DOHH2 (cell line): ENCODE measurements around the gene ITPR2.

Experiments used
- H3F3A ChIP-seq: fragments of 200-600 bp; sonication (generic), shearing (Covaris generic); 2 replicates; pipeline ENCODE4 v1.6.0; 2016; ENCODE audit warnings: antibody characterized with exemption, mild to moderate bottlenecking; ENCODE audit not compliant: control insufficient read depth, insufficient read depth
- H3K27ac ChIP-seq: fragments of 200-600 bp; sonication (generic); 2 replicates; pipeline ENCODE4 v1.5.1; 2014; ENCODE audit warnings: low read depth, mild to moderate bottlenecking, low read length, moderate library complexity
- H3K27me3 ChIP-seq: fragments of 200-600 bp; sonication (generic); 2 replicates; pipeline ENCODE4 v1.6.1; 2014; ENCODE audit warnings: mild to moderate bottlenecking, low read length, mixed read lengths; ENCODE audit not compliant: control insufficient read depth
- H3K36me3 ChIP-seq: fragments of 200-600 bp; sonication (generic); 2 replicates; pipeline ENCODE4 v1.6.1; 2014; ENCODE audit warnings: mild to moderate bottlenecking, low read length, moderate library complexity, mixed read lengths; ENCODE audit not compliant: control insufficient read depth
- H3K4me1 ChIP-seq: fragments of 200-600 bp; sonication (generic); 2 replicates; pipeline ENCODE4 v1.6.1; 2014; ENCODE audit warnings: mild to moderate bottlenecking, low read length, mixed read lengths; ENCODE audit not compliant: control insufficient read depth
- H3K4me2 ChIP-seq: fragments of 200-600 bp; sonication (generic); 2 replicates; pipeline ENCODE4 v1.6.0; 2014; ENCODE audit warnings: mild to moderate bottlenecking, low read length, moderate library complexity
- H3K4me3 ChIP-seq: fragments of 200-600 bp; sonication (generic); 2 replicates; pipeline ENCODE4 v1.5.1; 2014; ENCODE audit warnings: mild to moderate bottlenecking, low read length, mixed read lengths
- H3K79me2 ChIP-seq: fragments of 200-600 bp; sonication (generic); 2 replicates; pipeline ENCODE4 v1.6.1; 2014; ENCODE audit warnings: mild to moderate bottlenecking, low read length, mixed read lengths; ENCODE audit not compliant: control insufficient read depth
- H3K9me2 ChIP-seq: fragments of 200-600 bp; sonication (generic); replicated peaks from 2 replicates; pipeline ENCODE4 v1.6.1; 2014; ENCODE audit warnings: mild to moderate bottlenecking, low read length, mixed read lengths; ENCODE audit not compliant: control insufficient read depth
- H3K9me3 ChIP-seq: fragments of 200-600 bp; sonication (generic); 2 replicates; pipeline ENCODE4 v1.6.1; 2014; ENCODE audit warnings: antibody characterized with exemption, low read length, mixed read lengths; ENCODE audit not compliant: control insufficient read depth, insufficient read depth
- H4K20me1 ChIP-seq: fragments of 200-600 bp; sonication (generic); 2 replicates; pipeline ENCODE4 v1.6.0; 2014; ENCODE audit warnings: low read depth, mild to moderate bottlenecking, antibody characterized with exemption, low read length, moderate library complexity; ENCODE audit not compliant: control insufficient read depth, insufficient read depth
- EZH2phosphoT487 ChIP-seq: fragments of 200-600 bp; sonication (generic); IDR thresholded peaks from 2 replicates; pipeline ENCODE4 v1.6.1; 2017; ENCODE audit warnings: borderline replicate concordance, mild to moderate bottlenecking, antibody characterized with exemption, low read length, moderate library complexity, mixed read lengths
- TF ChIP-seq, protein P1 (sequence below): fragments of 200-600 bp; sonication (generic); IDR thresholded peaks from one replicate; pipeline ENCODE4 v1.5.1; 2014; ENCODE audit warnings: antibody characterized with exemption, mild to moderate bottlenecking, low read depth, low read length; ENCODE audit not compliant: poor library complexity, severe bottlenecking

Gene ITPR2

DNA sequence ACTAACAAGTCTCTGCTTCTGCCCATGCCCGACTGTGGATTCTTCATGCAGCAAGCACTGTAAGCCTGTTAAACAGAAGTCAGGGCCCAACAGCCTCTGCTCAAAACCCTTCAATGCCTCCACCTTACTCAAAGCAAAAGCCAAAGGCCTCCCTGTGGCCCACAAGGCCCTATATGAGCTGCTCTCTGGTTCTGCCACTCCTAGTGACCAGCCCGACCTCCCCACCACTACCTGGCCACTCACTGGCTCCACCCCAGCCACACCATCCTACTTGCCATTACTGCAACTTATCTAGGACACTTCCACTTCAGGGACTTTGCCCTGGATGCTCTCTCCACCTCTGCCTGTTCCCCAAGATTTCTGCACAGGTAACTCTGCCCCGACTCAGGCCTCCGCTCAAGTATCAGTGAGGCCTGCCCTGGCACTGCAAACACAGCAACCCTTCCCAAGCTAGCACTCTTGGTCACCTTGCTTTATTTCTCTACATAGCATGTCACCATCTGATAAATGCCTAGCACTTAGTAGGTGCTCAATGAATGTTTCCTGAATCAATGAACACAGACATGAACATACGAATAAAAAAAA lies 88.9 kb downstream of the ITPR2 start:
- Histone ChIP-seq H3K4me2 (no peak overlapping the region), H3K4me3 (no peak overlapping the region), H3K9me3 (peaks cover 7% of the 10 kb centered on the region; the same call in 1 of the 2 replicates), H3K27ac (no peak overlapping the region), H4K20me1 (no peaks in the 10 kb centered on the region), H3K9me2 (no peaks in the 10 kb centered on the region), H3K27me3 (no peaks in the 10 kb centered on the region), H3K79me2 (peaks cover 36% of the 10 kb centered on the region), H3K4me1 (peaks cover 9% of the 10 kb centered on the region), H3K36me3 (peaks cover 4% of the 10 kb centered on the region), H3F3A (no peaks in the 10 kb centered on the region)
- TF ChIP-seq EZH2phosphoT487 = no peak
- TF ChIP-seq, protein P1, sequence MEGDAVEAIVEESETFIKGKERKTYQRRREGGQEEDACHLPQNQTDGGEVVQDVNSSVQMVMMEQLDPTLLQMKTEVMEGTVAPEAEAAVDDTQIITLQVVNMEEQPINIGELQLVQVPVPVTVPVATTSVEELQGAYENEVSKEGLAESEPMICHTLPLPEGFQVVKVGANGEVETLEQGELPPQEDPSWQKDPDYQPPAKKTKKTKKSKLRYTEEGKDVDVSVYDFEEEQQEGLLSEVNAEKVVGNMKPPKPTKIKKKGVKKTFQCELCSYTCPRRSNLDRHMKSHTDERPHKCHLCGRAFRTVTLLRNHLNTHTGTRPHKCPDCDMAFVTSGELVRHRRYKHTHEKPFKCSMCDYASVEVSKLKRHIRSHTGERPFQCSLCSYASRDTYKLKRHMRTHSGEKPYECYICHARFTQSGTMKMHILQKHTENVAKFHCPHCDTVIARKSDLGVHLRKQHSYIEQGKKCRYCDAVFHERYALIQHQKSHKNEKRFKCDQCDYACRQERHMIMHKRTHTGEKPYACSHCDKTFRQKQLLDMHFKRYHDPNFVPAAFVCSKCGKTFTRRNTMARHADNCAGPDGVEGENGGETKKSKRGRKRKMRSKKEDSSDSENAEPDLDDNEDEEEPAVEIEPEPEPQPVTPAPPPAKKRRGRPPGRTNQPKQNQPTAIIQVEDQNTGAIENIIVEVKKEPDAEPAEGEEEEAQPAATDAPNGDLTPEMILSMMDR = no peak

DNA sequence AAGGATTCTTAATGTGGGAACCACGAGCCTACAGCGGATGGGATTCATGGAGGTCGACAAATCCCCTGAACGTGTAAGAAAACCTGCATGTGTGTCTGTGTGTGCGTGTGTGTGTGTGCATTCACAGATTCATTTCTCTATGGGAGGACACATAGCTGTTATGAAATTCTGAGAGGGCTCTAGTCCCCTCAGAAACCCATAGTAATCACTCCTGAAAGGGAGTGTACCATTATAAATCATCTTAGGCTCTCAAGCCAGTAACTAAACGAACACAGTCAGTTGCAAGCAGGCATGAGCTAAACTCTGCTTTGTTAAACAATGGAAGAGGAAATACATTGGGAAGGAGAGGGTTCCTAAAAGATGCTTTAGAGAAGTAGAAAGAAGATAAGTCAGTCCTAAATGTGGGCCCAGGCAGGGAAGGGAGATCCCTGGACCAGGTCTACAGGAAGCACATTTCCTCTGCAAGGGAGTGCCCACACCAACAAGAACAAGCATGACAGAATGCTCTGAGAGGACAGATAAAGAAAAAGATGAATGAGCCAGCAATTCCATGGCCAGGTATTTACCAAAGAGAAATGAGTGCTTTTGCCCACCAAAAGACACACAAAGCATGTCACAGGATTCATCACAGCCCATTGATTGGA lies 91.3 kb downstream of the ITPR2 start:
- H3K27ac ChIP-seq = no peak overlapping the region
- TF ChIP-seq, protein P1 = no peak
- no peak for TF ChIP-seq EZH2phosphoT487

DNA sequence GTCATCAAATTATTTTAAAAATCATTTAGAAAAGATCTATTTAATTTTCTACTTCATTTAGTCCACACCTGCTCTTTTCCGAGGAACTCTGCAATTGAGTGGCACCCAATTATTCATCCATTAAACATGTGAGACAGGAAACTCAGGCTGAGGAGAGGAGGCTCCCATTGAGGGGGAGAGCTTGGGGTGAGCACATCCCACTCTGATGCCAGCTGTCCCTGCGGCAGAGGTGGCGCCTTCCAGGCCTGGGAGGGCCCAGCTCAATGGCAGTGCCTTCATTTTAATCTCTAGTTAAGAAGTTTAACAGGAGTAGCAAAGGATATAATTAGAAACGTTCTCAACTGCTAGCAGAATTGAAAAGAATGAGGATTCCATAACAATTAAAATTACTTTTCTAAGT lies 92.0 kb downstream of the ITPR2 start:
- Histone ChIP-seq H3K79me2 (peaks cover 36% of the 10 kb centered on the region), H3K4me2 (no peak overlapping the region), H3F3A (no peaks in the 10 kb centered on the region), H3K36me3 (peaks cover 7% of the 10 kb centered on the region), H3K4me1 (peaks cover 11% of the 10 kb centered on the region), H3K9me2 (no peaks in the 10 kb centered on the region), H3K9me3 (peaks cover 10% of the 10 kb centered on the region; the same call in 1 of the 2 replicates), H3K27ac (no peak overlapping the region), H3K27me3 (no peaks in the 10 kb centered on the region), H4K20me1 (no peaks in the 10 kb centered on the region), H3K4me3 (no peak overlapping the region)
- no peak for TF ChIP-seq EZH2phosphoT487

More for the DNA sequence above, 91.3 kb downstream of the ITPR2 start:
- Histone ChIP-seq H3K79me2 (peaks cover 39% of the 10 kb centered on the region), H3K4me3 (no peak overlapping the region), H3K9me3 (peaks cover 10% of the 10 kb centered on the region; the same call in 1 of the 2 replicates), H3K9me2 (no peaks in the 10 kb centered on the region), H3K4me1 (peaks cover 8% of the 10 kb centered on the region), H3F3A (no peaks in the 10 kb centered on the region), H3K36me3 (peaks cover 7% of the 10 kb centered on the region), H4K20me1 (no peaks in the 10 kb centered on the region), H3K27me3 (no peaks in the 10 kb centered on the region), H3K4me2 (no peak overlapping the region)

DNA sequence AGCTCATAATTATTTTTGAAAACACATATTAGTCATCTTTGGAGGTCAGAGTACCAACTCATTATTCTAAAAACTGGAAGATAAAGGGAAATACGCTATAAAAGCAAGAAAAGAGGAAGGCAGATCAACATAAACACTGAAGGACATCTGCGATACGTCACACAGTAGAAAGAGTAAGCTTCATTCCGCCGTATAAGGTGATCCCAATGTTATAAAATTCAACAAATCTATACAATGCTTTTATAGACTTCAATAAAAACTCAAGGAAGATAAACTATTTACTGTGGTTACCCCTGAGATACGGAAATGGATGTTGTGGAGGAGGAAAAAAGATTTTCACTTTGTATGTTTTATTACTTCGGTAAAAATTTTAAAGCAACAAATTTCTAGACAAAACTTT lies 92.6 kb downstream of the ITPR2 start:
- Histone ChIP-seq H3K27ac (no peak overlapping the region), H3K4me2 (no peak overlapping the region), H3K4me1 (peaks cover 17% of the 10 kb centered on the region), H3K9me2 (no peaks in the 10 kb centered on the region), H3K9me3 (peaks cover 10% of the 10 kb centered on the region; the same call in 1 of the 2 replicates), H4K20me1 (no peaks in the 10 kb centered on the region), H3K27me3 (no peaks in the 10 kb centered on the region), H3K79me2 (peaks cover 35% of the 10 kb centered on the region), H3F3A (no peaks in the 10 kb centered on the region), H3K36me3 (peaks cover 7% of the 10 kb centered on the region), H3K4me3 (no peak overlapping the region)
- TF ChIP-seq, protein P1 = no peak
- no peak for TF ChIP-seq EZH2phosphoT487
